A549 treated with DMSO at 1 μM for 4 hours (cell line): Measurements from ENCODE around the gene WDR27. TPM values are rescaled to one million over a fixed set of nuclear protein-coding genes. Genes with fewer than 3 reads are reported as not detected.

Experiments
- total RNA-seq: library from RNA; stranded (reverse); fragments of 200-300 nt; extraction: Qiagen RNA extraction; gene quantifications from 5 replicates; pipeline ENCODE4 v1.2.3, GENCODE V29; 2022; ENCODE audit warnings: low read depth

The WDR27 gene
- 6.0 to 13.2 TPM (median 12.9 TPM) in 5 replicates for total RNA-seq

GRCh38 chr6:169701954-169702839, at the start of gene WDR27, which contains the start of gene C6orf120:
WDR27 (minus strand) TSS chr6:169702029; CDS start chr6:169689005, 13,024 bp downstream.
C6orf120 (plus strand) TSS chr6:169702126; CDS start chr6:169702460, 334 bp downstream.

GRCh38 chr6:169724494-169725124, 22.8 kb upstream of the WDR27 start, which contains the start of gene PHF10:
PHF10 (minus strand) TSS chr6:169724500; CDS start chr6:169723931, 569 bp downstream.

Other genes with a start within 250 kb of the WDR27 start
- 11.2 to 15.1 TPM (median 13.3 TPM) in 5 replicates for gene C6orf120, start 97 bp upstream of the WDR27 start, total RNA-seq
- gene PHF10, start 22.5 kb upstream of the WDR27 start, total RNA-seq, result 20.9 to 25.4 TPM (median 23.9 TPM) in 5 replicates
- 0.62 to 0.90 TPM (median 0.69 TPM) in 5 replicates for gene DYNLT2, start 49.5 kb upstream of the WDR27 start, total RNA-seq
- gene ERMARD, start 49.6 kb upstream of the WDR27 start, total RNA-seq, result 6.3 to 8.6 TPM (median 7.6 TPM) in 5 replicates